GM12875 (cell line): ENCODE measurements around the gene XKRX.

Source experiments
- H3K4me3 ChIP-seq: one replicate; pipeline ENCODE4 v1.5.1; 2011; ENCODE audit warnings: low read depth, low read length, control low read depth
- CTCF ChIP-seq: IDR thresholded peaks from 2 replicates; pipeline ENCODE4 v1.5.1; 2011; ENCODE audit warnings: low read depth, mild to moderate bottlenecking, control low read depth, inconsistent platforms, low read length, moderate library complexity, borderline replicate concordance; ENCODE audit not compliant: insufficient read depth

Gene XKRX

GRCh38 chrX:100928660-100929613 lies at the start of gene XKRX:
XKRX (minus strand) TSS chrX:100928917; CDS start chrX:100928304, 613 bp downstream.
- no peak for TF ChIP-seq CTCF
- H3K4me3 ChIP-seq, result peak within 1 kb of the TSS; percentile 23

- H3K4me3 ChIP-seq, result no peak overlapping the region
- no peak for TF ChIP-seq CTCF
These were observed 47.5 kb upstream of the XKRX start for GRCh38 chrX:100976211-100976610.

- no peak overlapping the region for H3K4me3 ChIP-seq
- no peak for TF ChIP-seq CTCF
These were observed 46.5 kb upstream of the XKRX start for GRCh38 chrX:100975212-100975611.

- TF ChIP-seq CTCF, result no peak
- no peak overlapping the region for H3K4me3 ChIP-seq
These were observed 44.7 kb upstream of the XKRX start for GRCh38 chrX:100973411-100973810.

- no peak overlapping the region for H3K4me3 ChIP-seq
- TF ChIP-seq CTCF, result no peak
These were observed 41.2 kb upstream of the XKRX start for GRCh38 chrX:100969936-100970335.

- no peak within 1 kb of the TSS for H3K4me3 ChIP-seq
- no peak for TF ChIP-seq CTCF
These were observed 40.7 kb upstream of the XKRX start, which contains the start of gene ARL13A for GRCh38 chrX:100969408-100969807. ARL13A (plus strand) TSS chrX:100969708; CDS start chrX:100973690, 3,982 bp downstream.

- no peak for TF ChIP-seq CTCF
- H3K4me3 ChIP-seq, result no peak overlapping the region
These were observed 35.6 kb upstream of the XKRX start for GRCh38 chrX:100964362-100964761.
